ENCODE results near the gene RBBP7. TPM values are rescaled to one million over a fixed set of nuclear protein-coding genes. Genes with fewer than 3 reads are reported as not detected.

Gene RBBP7
- polyA plus RNA-seq, 3 donors = 32.2 to 56.8 (median 52.6) TPM

- Histone ChIP-seq H2AFZ (ENCODE audit: insufficient read depth, low read depth, low read length, poor library complexity, severe bottlenecking) (no peak overlapping the region), H3K4me2 (replicated peaks; ENCODE audit: extremely low read depth, low read length, poor library complexity, severe bottlenecking) (no peak overlapping the region), H3K9ac (ENCODE audit: insufficient read depth, low read length, poor library complexity, severe bottlenecking) (no peak overlapping the region), H3K4me1 (ENCODE audit: control insufficient read depth in 1 of 2, insufficient read depth in 2 of 2, low read length in 2 of 2) (no peaks in the 10 kb centered on the region), H3K36me3 (replicated peaks in 1 of 2; ENCODE audit: control insufficient read depth in 1 of 2, insufficient read depth in 2 of 2, low read length in 2 of 2) (peaks cover 28 to 74% of the 10 kb centered on the region in 2 donors), H4K20me1 (ENCODE audit: insufficient read depth, low read length) (peaks cover 6% of the 10 kb centered on the region), H3K27ac (ENCODE audit: low read depth in 1 of 2, low read length in 2 of 2) (no peak overlapping the region), H3K27me3 (ENCODE audit: control insufficient read depth in 2 of 2, insufficient read depth in 2 of 2, low read length in 2 of 2) (peaks cover 0 to 39% of the 10 kb centered on the region in 2 donors), H3K9me3 (replicated peaks in 1 of 2; ENCODE audit: control insufficient read depth in 1 of 2, insufficient read depth in 1 of 2, low read length in 2 of 2) (peaks cover 0 to 4% of the 10 kb centered on the region in 2 donors), H3K4me3 (replicated peaks in 1 of 3; ENCODE audit: low read depth in 2 of 3, low read length in 3 of 3) (no peak overlapping the region), H3K79me2 (ENCODE audit: insufficient read depth, low read length) (peaks cover 51% of the 10 kb centered on the region)
- Mint-ChIP-seq H3K4me1 (no peaks in the 10 kb centered on the region), H3K27me3 (ENCODE audit: low read depth in 3 of 3) (peaks cover 0 to 54% (median 0%) of the 10 kb centered on the region in 3 donors), H3K36me3 (peaks cover 47 to 59% of the 10 kb centered on the region in 2 donors), H3K4me3 (no peak overlapping the region), H3K9me3 (peaks cover 0 to 11% (median 3%) of the 10 kb centered on the region in 7 donors), H3K27ac (peak overlapping the region in 3 of 7 donors; percentile 37 to 76 (median 73))
- intact Hi-C loops (cut with micrococcal nuclease) = no loop called here
- no peak for DNase-seq
- no CpG with 5 or more reads among the region's 5 CpGs for WGBS (ENCODE audit: insufficient coverage)
- no peak for TF ChIP-seq CTCF (IDR thresholded peaks at IDR 0.05)
Observed at GRCh38 chrX:16855363-16856075, 14.6 kb downstream of the RBBP7 start.

DNA sequence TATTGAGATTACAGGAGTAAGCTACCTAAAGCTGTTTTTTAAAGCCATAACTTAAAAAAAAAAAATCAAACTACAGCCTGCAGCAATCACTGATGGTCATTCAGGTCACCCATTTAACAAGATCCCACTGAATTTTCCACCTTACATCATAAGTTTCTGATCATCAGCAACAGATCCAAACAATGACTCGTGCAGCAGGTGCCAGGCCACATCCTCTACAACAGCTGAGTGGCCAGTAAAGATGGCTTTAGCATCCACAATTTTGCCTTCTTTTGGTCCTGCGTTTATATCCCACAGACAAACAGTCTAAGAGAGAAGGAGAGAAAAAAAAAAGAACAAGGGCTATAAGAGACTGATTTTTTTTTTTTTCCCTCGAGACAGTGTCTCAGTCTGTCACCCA is 16.6 kb downstream of the RBBP7 start:
- Mint-ChIP-seq H3K4me1 (no peaks in the 10 kb centered on the region), H3K36me3 (peaks cover 47 to 49% of the 10 kb centered on the region in 2 donors), H3K27ac (peak overlapping the region in 2 of 7 donors; percentile 42 to 53), H3K9me3 (peaks cover 0 to 11% (median 3%) of the 10 kb centered on the region in 7 donors), H3K4me3 (no peak overlapping the region), H3K27me3 (ENCODE audit: low read depth in 3 of 3) (peaks cover 0 to 56% (median 0%) of the 10 kb centered on the region in 3 donors)
- TF ChIP-seq CTCF (IDR thresholded peaks at IDR 0.05) = no peak
- WGBS (ENCODE audit: insufficient coverage) = no CpG with 5 or more reads among the region's 3 CpGs
- Histone ChIP-seq H4K20me1 (ENCODE audit: insufficient read depth, low read length) (no peaks in the 10 kb centered on the region), H3K36me3 (replicated peaks in 1 of 2; ENCODE audit: control insufficient read depth in 1 of 2, insufficient read depth in 2 of 2, low read length in 2 of 2) (peaks cover 30 to 66% of the 10 kb centered on the region in 2 donors), H3K79me2 (ENCODE audit: insufficient read depth, low read length) (peaks cover 36% of the 10 kb centered on the region), H3K4me3 (replicated peaks in 1 of 3; ENCODE audit: low read depth in 2 of 3, low read length in 3 of 3) (no peak overlapping the region), H2AFZ (ENCODE audit: insufficient read depth, low read depth, low read length, poor library complexity, severe bottlenecking) (no peak overlapping the region), H3K27me3 (ENCODE audit: control insufficient read depth in 2 of 2, insufficient read depth in 2 of 2, low read length in 2 of 2) (peaks cover 0 to 39% of the 10 kb centered on the region in 2 donors), H3K9ac (ENCODE audit: insufficient read depth, low read length, poor library complexity, severe bottlenecking) (no peak overlapping the region), H3K4me1 (ENCODE audit: control insufficient read depth in 1 of 2, insufficient read depth in 2 of 2, low read length in 2 of 2) (no peaks in the 10 kb centered on the region), H3K27ac (ENCODE audit: low read depth in 1 of 2, low read length in 2 of 2) (no peak overlapping the region), H3K9me3 (replicated peaks in 1 of 2; ENCODE audit: control insufficient read depth in 1 of 2, insufficient read depth in 1 of 2, low read length in 2 of 2) (peaks cover 0 to 4% of the 10 kb centered on the region in 2 donors), H3K4me2 (replicated peaks; ENCODE audit: extremely low read depth, low read length, poor library complexity, severe bottlenecking) (no peak overlapping the region)
- intact Hi-C loops (cut with micrococcal nuclease) = no loop called here
- no peak for DNase-seq
